ENCODE measurements around the gene TSPEAR. TPM values are rescaled to one million over a fixed set of nuclear protein-coding genes. Genes with fewer than 3 reads are reported as not detected.

Gene TSPEAR
- total and polyA plus RNA-seq, 9 of the 15 experiments (the other 6 are each of a cell fraction or from before 2014, with no cell fraction given), result not detected

DNA sequence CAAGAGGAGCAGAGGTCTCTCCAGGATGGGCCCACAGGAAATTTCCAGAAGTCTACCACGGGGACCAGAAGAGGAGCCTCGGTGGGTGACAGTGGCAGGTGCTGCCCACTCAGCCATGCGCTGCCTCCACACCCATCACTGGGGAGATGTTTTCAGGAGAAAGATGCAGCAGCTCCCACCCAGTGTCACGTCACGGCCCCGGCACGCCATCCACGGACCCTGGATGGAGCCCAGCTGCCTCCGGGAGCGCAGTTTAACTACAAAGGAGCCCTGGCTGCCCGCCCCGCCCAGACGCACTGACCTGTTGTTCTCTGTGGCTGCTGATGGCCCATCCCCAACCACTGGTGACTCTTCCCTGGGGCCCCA lies 6.8 kb downstream of the TSPEAR start:
- POLR2A ChIA-PET, result no interaction called here
- Histone ChIP-seq H2AFZ (ENCODE audit: low read depth, low read length) (no peak overlapping the region), H3K9ac (ENCODE audit: insufficient read depth in 1 of 2, low read depth in 2 of 2, low read length in 2 of 2) (no peak overlapping the region)

DNA sequence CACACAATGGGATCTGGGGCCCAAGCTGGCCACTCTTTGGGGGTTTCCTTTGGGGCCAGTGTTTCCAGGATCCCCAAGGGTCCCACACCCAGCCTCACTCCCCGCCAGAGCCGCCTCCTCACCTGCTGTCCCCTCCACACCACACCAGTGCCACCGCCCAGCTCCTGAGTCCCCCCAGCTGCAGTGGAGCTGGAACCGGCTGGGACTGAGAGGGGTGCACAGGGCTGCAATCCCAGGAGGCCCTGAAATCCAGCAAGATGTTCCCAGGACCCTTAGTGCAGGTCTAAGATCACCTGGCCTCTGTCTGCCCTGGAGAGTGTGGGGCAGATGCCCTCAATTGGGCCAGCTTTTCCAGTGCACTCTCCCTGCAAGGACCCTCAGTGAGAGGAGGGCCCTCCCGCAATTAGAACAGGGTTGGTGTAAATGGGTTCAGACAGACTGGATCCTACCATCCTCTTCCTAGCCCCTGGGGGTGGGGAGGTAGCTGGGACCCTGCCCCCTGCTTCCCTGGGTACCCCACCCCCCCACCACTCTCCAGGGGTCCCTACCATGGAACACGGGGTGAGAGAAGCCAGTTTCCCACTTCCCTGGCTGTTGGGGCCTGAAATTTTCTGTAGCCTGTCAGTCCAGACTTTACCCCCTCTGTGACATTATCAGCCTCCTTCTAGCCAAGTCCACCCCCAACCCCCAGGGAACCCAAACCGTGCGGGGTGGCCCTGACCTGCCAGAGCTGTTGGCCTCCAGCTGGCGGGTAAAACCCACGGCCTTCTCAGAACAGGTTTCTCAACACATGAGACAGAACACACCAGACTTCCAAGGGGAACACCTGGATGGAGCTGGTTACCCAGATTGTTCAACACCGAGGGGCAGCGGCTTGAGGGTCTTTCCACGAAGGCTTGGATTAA lies 7.4 kb downstream of the TSPEAR start:
- H3K79me2 ChIP-seq (ENCODE audit: control insufficient read depth, insufficient read depth, low read length), result no peaks in the 10 kb centered on the region
- DNase-seq (ENCODE audit: extremely low read depth in 1 of 4, low spot score in 3 of 4) (peak in 1 of 4 experiments; percentile 5), ATAC-seq (no peak), FAIRE-seq (no peak)
- CTCF ChIA-PET (ENCODE audit: low intra/inter-chr PET ratio), result no interaction called here
- H3K4me2 ChIP-seq (ENCODE audit: insufficient read depth, low read length), result no peak overlapping the region
- H4K20me1 ChIP-seq (replicated peaks; ENCODE audit: control insufficient read depth, insufficient read depth, low read length), result no peaks in the 10 kb centered on the region; the same call in 1 of the 2 replicates
- H3K27ac ChIP-seq (ENCODE audit: extremely low read depth, low read depth, low read length), result no peak overlapping the region
- no peak overlapping the region for H2AFZ ChIP-seq (ENCODE audit: low read depth, low read length)
- POLR2A ChIA-PET, result no interaction called here
- no peaks in the 10 kb centered on the region for H3K9me3 ChIP-seq (replicated peaks; ENCODE audit: control insufficient read depth, insufficient read depth, low read depth, low read length)
- under 1% methylated on average over 13 of the region's 13 CpGs for WGBS (ENCODE audit: insufficient coverage, low coverage, missing lambda C conversion rate)
- intact Hi-C loops (cut with micrococcal nuclease), result no loop called here
- no TSS peak for BruUV-seq (replicated peaks)
- H3K4me1 ChIP-seq (replicated peaks in 1 of 2; ENCODE audit: control insufficient read depth in 2 of 2, insufficient read depth in 2 of 2, low read length in 2 of 2), result peaks cover 0 to 14% of the 10 kb centered on the region in 2 experiments; a peak in 1 of 5 replicates
- peaks cover 35 to 75% of the 10 kb centered on the region in 2 experiments for H3K27me3 ChIP-seq (ENCODE audit: control insufficient read depth in 2 of 2, insufficient read depth in 2 of 2, low read length in 2 of 2)
- in situ Hi-C loops (cut with MboI), result no loop called here
- H3K4me3 ChIP-seq, result no peak overlapping the region
- no peaks in the 10 kb centered on the region for H3K36me3 ChIP-seq (ENCODE audit: control insufficient read depth, insufficient read depth, low read length)
- H3K9me1 ChIP-seq (ENCODE audit: control insufficient read depth, insufficient read depth, low read length), result peaks cover 3% of the 10 kb centered on the region
- no peak overlapping the region for H3K9ac ChIP-seq (ENCODE audit: insufficient read depth in 1 of 2, low read depth in 2 of 2, low read length in 2 of 2)
- no peak for TF ChIP-seq JUND (IDR thresholded peaks at IDR 0.05; ENCODE audit: borderline replicate concordance, low read depth, low read length)
- no peak for TF ChIP-seq JUND (tag; IDR thresholded peaks at IDR 0.05; ENCODE audit: borderline replicate concordance, low read depth, low read length)
- TF ChIP-seq, protein P1, sequence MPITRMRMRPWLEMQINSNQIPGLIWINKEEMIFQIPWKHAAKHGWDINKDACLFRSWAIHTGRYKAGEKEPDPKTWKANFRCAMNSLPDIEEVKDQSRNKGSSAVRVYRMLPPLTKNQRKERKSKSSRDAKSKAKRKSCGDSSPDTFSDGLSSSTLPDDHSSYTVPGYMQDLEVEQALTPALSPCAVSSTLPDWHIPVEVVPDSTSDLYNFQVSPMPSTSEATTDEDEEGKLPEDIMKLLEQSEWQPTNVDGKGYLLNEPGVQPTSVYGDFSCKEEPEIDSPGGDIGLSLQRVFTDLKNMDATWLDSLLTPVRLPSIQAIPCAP (CRISPR knock-in tag; IDR thresholded peaks at IDR 0.05; ENCODE audit: borderline replicate concordance), result no peak
- TF ChIP-seq ZNF584 (CRISPR knock-in tag; IDR thresholded peaks at IDR 0.05; ENCODE audit: low read depth), result no peak
- TF ChIP-seq, protein P2, sequence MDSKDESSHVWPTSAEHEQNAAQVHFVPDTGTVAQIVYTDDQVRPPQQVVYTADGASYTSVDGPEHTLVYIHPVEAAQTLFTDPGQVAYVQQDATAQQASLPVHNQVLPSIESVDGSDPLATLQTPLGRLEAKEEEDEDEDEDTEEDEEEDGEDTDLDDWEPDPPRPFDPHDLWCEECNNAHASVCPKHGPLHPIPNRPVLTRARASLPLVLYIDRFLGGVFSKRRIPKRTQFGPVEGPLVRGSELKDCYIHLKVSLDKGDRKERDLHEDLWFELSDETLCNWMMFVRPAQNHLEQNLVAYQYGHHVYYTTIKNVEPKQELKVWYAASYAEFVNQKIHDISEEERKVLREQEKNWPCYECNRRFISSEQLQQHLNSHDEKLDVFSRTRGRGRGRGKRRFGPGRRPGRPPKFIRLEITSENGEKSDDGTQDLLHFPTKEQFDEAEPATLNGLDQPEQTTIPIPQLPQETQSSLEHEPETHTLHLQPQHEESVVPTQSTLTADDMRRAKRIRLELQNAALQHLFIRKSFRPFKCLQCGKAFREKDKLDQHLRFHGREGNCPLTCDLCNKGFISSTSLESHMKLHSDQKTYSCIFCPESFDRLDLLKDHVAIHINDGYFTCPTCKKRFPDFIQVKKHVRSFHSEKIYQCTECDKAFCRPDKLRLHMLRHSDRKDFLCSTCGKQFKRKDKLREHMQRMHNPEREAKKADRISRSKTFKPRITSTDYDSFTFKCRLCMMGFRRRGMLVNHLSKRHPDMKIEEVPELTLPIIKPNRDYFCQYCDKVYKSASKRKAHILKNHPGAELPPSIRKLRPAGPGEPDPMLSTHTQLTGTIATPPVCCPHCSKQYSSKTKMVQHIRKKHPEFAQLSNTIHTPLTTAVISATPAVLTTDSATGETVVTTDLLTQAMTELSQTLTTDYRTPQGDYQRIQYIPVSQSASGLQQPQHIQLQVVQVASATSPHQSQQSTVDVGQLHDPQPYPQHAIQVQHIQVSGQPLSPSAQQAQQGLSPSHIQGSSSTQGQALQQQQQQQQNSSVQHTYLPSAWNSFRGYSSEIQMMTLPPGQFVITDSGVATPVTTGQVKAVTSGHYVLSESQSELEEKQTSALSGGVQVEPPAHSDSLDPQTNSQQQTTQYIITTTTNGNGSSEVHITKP (IDR thresholded peaks at IDR 0.05; ENCODE audit: partially characterized antibody), result peak; percentile 61
- no peak for TF ChIP-seq NR1H2 (CRISPR knock-in tag; IDR thresholded peaks at IDR 0.05)

More for the DNA sequence above, 6.8 kb downstream of the TSPEAR start:
- intact Hi-C loops (cut with micrococcal nuclease), result no loop called here
- FAIRE-seq, result no peak
- H3K9me3 ChIP-seq (replicated peaks; ENCODE audit: control insufficient read depth, insufficient read depth, low read depth, low read length), result no peaks in the 10 kb centered on the region
- CTCF ChIA-PET (ENCODE audit: low intra/inter-chr PET ratio), result no interaction called here
- peaks cover 41 to 77% of the 10 kb centered on the region in 2 experiments for H3K27me3 ChIP-seq (ENCODE audit: control insufficient read depth in 2 of 2, insufficient read depth in 2 of 2, low read length in 2 of 2)
- no peak overlapping the region for H3K27ac ChIP-seq (ENCODE audit: extremely low read depth, low read depth, low read length)
- no peak overlapping the region for H3K4me3 ChIP-seq
- H4K20me1 ChIP-seq (replicated peaks; ENCODE audit: control insufficient read depth, insufficient read depth, low read length), result no peaks in the 10 kb centered on the region; the same call in 1 of the 2 replicates
- under 1% methylated on average over 13 of the region's 13 CpGs for WGBS (ENCODE audit: insufficient coverage, low coverage, missing lambda C conversion rate)
- peak in 1 of 4 experiments; percentile 7 for DNase-seq (ENCODE audit: extremely low read depth in 1 of 4, low spot score in 3 of 4)
- in situ Hi-C loops (cut with MboI), result no loop called here
- peaks cover 3% of the 10 kb centered on the region for H3K9me1 ChIP-seq (ENCODE audit: control insufficient read depth, insufficient read depth, low read length)
- no peaks in the 10 kb centered on the region for H3K36me3 ChIP-seq (ENCODE audit: control insufficient read depth, insufficient read depth, low read length)
- BruUV-seq (replicated peaks), result no TSS peak
- no peaks in the 10 kb centered on the region for H3K79me2 ChIP-seq (ENCODE audit: control insufficient read depth, insufficient read depth, low read length)
- TF ChIP-seq ZNF23 (CRISPR knock-in tag; IDR thresholded peaks at IDR 0.05) (no peak), RHOXF2B (CRISPR knock-in tag; conservative IDR thresholded peaks at IDR 0.05) (no peak), CREBBP (IDR thresholded peaks at IDR 0.05; ENCODE audit: low read depth, low read length) (no peak), MCM3 (IDR thresholded peaks at IDR 0.05) (no peak), GTF2A2 (tag; IDR thresholded peaks at IDR 0.05) (no peak), ZNF121 (CRISPR knock-in tag; conservative IDR thresholded peaks at IDR 0.05) (no peak), ARID2 (IDR thresholded peaks at IDR 0.05) (no peak), EP400 (IDR thresholded peaks at IDR 0.05) (no peak), RB1 (IDR thresholded peaks at IDR 0.05; ENCODE audit: low read depth) (no peak)
- no peak overlapping the region for H3K4me2 ChIP-seq (ENCODE audit: insufficient read depth, low read length)
- H3K4me1 ChIP-seq (replicated peaks in 1 of 2; ENCODE audit: control insufficient read depth in 2 of 2, insufficient read depth in 2 of 2, low read length in 2 of 2), result peaks cover 0 to 14% of the 10 kb centered on the region in 2 experiments; a peak in 1 of 5 replicates
- ATAC-seq, result no peak
